Activated CD4-positive, alpha-beta memory T cell treated with anti-CD3 and anti-CD28 coated beads, Interleukin-2, amount 10 ng/mL, durations not matched to agents 7 days and 5 days (primary cell): ENCODE measurements around the gene ENPP7. TPM values are rescaled to one million over a fixed set of nuclear protein-coding genes. Genes with fewer than 3 reads are reported as not detected.

Source experiments
- CTCF ChIA-PET: fragments of 350-600 bp; sonication (Branson Sonifier 250); formaldehyde crosslinking; loops from one replicate; lab custom pipeline; 2021; ENCODE audit warnings: antibody characterized with exemption, inconsistent platforms; lab: Charles Lee
- POLR2A ChIA-PET: fragments of 350-600 bp; sonication (Branson Sonifier 250); formaldehyde crosslinking; loops from one replicate; lab custom pipeline; 2021; ENCODE audit warnings: antibody characterized with exemption; lab: Charles Lee
- DNase-seq: peaks from one replicate; pipeline ENCODE4 v3.0.0-alpha.2; 2020
- H3K27ac Mint-ChIP-seq: one replicate; pipeline ENCODE4 v1.8.0; 2021; ENCODE audit warnings: mild to moderate bottlenecking, mixed read lengths
- H3K27me3 Mint-ChIP-seq: one replicate; pipeline ENCODE4 v1.8.0; 2021; ENCODE audit warnings: mixed read lengths
- H3K36me3 Mint-ChIP-seq: one replicate; pipeline ENCODE4 v1.8.0; 2021; ENCODE audit warnings: low read depth, mixed read lengths
- H3K4me1 Mint-ChIP-seq: one replicate; pipeline ENCODE4 v1.8.0; 2021; ENCODE audit warnings: mixed read lengths
- H3K4me3 Mint-ChIP-seq: one replicate; pipeline ENCODE4 v1.8.0; 2021; ENCODE audit warnings: mild to moderate bottlenecking, mixed read lengths
- H3K9me3 Mint-ChIP-seq: one replicate; pipeline ENCODE4 v1.8.0; 2021; ENCODE audit warnings: mixed read lengths
- total RNA-seq, 2 experiments: library from RNA; stranded (reverse); gene quantifications; one replicate each; pipeline ENCODE4 v1.2.3, GENCODE V29; 2021

ENPP7 gene
- total RNA-seq, 2 experiments from 2014 or later: 0.10 TPM; not detected in 1

DNA sequence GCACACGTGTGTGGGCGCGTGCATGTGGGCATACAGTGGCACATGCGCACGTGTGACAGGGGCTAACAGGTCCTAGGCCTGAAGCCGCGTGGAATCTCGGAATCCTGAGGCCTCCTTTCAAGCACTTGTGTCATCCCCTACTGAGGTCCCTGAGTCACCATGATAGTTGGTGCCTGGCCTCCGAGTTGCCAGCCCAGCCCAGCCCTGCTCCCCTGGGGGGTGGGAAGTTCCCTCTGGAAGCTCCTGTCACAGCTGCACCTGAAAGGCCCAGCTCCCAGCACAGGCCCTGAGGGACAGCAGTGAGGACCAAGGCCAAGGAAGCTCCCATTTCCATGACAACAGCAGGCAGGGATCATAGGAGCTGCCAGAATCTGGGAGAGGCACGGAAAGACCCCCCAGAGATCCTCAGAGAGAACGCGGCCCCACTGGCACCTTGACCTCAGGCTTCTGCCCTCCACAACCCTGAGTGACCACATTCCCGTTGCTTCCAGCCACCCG, 35.4 kb upstream of the ENPP7 start:
- H3K4me3 Mint-ChIP-seq: no peak overlapping the region
- ChIA-PET CTCF (no interaction called here), POLR2A (no interaction called here)
- no peak overlapping the region for H3K27ac Mint-ChIP-seq
- H3K4me1 Mint-ChIP-seq: no peaks in the 10 kb centered on the region
- H3K36me3 Mint-ChIP-seq: no peaks in the 10 kb centered on the region
- no peak for DNase-seq
- peaks cover 8% of the 10 kb centered on the region for H3K27me3 Mint-ChIP-seq
- H3K9me3 Mint-ChIP-seq: no peaks in the 10 kb centered on the region

DNA sequence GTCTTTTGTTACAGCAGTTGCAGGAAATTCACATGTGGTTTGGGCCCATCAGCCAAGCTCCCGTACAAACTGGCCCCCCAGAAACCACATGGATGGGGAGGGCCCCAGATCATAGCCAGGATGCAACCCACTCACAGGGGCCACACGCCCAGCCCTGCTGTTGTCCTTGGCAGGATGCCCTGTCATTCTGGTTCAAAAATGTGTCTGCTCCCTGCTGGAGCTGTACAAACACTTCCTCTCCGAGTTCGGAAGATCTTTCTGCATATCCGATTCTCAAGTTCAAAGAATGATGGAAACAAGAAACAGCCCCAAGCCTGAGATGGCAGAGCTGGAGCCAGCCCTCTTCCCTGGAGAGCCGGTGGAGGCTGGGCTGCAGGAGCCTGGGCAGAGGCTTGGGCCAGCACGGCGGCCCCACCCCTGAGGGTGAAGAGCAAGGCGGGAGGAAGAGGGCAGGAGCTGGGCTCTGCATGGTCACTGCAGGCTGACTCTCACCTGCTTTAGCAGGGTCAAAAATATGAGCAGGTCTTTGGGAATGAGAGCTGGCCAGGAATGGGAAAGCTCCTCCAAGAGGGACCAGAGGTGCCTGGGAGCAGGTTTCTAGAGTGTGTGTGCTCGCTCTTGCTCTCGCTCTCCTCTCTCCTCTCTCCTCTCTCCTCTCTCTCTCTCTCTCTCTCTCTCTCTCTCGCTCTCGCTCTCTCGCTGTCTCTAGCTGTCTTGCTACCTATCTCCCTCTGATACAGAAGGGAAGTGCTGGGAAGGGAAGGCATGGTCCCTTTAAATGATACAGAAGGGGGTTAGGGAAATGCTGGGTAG, 34.7 kb upstream of the ENPP7 start:
- Mint-ChIP-seq H3K27ac (no peak overlapping the region), H3K9me3 (no peaks in the 10 kb centered on the region), H3K4me1 (no peaks in the 10 kb centered on the region), H3K4me3 (no peak overlapping the region), H3K27me3 (peaks cover 8% of the 10 kb centered on the region), H3K36me3 (no peaks in the 10 kb centered on the region)
- DNase-seq: no peak
- ChIA-PET POLR2A (no interaction called here), CTCF (no interaction called here)

DNA sequence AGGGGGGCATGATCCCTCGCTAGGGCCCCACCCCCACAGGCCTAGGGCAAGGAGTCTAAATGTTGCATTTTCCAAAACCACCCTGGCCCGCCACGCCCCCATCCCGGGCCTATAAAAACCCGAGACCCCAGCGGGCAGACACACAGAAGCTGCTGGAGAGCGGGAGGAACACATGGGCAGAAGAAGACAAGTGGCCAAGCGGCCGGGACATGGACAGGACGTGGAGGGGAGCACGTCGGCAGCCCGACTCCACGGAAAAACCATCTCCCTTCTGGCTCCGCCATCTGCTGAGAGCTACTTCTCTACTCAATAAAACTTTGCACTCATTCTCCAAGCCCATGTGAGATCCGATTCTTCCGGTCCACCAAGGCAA, 34.1 kb upstream of the ENPP7 start:
- Mint-ChIP-seq H3K36me3 (no peaks in the 10 kb centered on the region), H3K9me3 (no peaks in the 10 kb centered on the region), H3K4me1 (no peaks in the 10 kb centered on the region), H3K27ac (no peak overlapping the region), H3K27me3 (peaks cover 8% of the 10 kb centered on the region), H3K4me3 (no peak overlapping the region)
- DNase-seq: no peak
- CTCF ChIA-PET: no interaction called here
- POLR2A ChIA-PET: no interaction called here

DNA sequence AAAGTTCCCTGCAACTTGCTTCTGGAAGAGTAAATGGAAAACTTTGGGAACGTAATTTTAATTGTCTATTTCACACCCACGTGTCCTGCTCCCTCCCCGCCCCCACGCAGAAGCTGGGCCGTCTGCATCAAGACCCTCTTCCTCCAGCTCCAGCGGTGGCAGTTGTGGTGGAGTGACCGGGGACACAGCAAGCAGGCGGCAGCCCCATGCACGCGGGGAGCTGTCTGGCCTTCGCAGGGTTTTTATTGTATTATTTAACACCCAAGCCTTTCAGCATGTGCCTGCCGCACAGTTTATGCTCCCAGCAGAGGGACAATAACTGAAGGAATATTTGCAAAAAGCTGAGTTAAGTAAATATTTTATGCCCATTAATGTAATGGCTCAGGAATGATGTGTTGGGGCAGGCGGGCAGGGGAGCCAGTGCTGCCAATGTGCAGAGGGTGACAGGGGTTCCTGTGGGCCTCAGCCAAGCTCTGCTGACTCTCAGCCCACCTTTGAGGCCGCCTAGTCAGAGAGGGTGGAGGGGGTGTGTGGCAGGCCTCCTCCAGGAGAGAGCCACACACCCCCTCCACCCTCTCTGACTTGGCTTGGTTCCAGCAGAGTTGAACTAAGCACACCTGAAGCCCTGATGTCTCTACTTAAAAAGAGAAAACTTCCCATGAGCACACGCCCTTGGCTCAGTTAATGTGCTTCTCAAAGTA, 32.4 kb upstream of the ENPP7 start:
- H3K9me3 Mint-ChIP-seq: no peaks in the 10 kb centered on the region
- H3K4me1 Mint-ChIP-seq: no peaks in the 10 kb centered on the region
- CTCF ChIA-PET: interaction anchor here (1.3 kb wide), 1 partner anchor 297 kb away, joined by 3 read pairs; no protein-coding TSS in a partner anchor
- no peaks in the 10 kb centered on the region for H3K36me3 Mint-ChIP-seq
- POLR2A ChIA-PET: no interaction called here
- peaks cover 8% of the 10 kb centered on the region for H3K27me3 Mint-ChIP-seq
- no peak overlapping the region for H3K4me3 Mint-ChIP-seq
- no peak for DNase-seq
- no peak overlapping the region for H3K27ac Mint-ChIP-seq

DNA sequence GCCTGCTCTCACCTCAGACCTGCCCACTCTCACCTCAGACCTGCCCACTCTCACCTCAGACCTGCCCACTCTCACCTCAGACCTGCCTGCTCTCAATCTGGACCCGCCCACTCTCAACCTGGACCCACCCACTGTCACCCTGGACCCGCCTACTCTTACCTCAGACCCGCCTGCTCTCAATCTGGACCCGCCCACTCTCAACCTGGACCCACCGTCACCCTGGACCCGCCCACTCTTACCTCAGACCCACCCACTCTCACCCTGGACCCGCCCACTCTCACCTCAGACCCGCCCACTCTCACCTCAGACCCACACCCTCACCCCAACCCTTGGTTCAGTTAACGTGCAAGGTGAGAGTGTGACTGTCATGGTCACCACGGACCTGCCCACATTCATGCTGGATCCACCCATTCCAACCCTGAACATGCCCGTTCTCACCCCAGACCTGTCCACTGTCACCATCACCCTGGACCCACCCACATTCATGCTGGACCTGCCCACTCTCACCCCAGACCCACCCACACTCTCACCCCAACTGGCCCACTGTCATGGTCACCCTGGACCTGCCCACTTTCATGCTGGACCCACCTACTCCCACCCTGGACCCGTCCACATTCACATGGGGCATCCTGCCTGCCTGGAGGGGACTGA, 31.2 kb upstream of the ENPP7 start:
- H3K36me3 Mint-ChIP-seq: no peaks in the 10 kb centered on the region
- no peak overlapping the region for H3K4me3 Mint-ChIP-seq
- DNase-seq: no peak
- CTCF ChIA-PET: interaction anchor here (1.3 kb wide), 1 partner anchor 299 kb away, joined by 3 read pairs; no protein-coding TSS in a partner anchor
- no peaks in the 10 kb centered on the region for H3K9me3 Mint-ChIP-seq
- H3K27me3 Mint-ChIP-seq: peaks cover 8% of the 10 kb centered on the region
- POLR2A ChIA-PET: no interaction called here
- H3K27ac Mint-ChIP-seq: no peak overlapping the region
- no peaks in the 10 kb centered on the region for H3K4me1 Mint-ChIP-seq

DNA sequence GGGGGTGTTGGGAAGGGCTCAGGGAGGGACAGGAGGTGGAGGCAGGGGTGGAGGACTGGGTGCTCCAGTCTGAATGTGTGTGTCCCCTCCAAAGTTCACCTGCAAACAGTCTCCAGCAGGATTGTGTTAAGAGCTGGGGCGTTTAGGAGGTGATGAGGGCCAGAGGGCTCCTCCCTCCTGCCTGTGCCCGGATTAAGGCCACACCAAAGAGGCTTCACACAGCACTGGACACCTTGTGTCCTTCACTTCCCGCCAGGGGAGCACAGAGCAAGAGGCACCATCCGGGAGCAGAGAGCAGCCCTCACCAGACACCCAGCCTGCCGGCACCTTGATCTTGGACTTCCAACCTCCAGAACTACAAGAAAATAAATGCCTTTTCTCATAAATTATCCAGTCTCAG, 30.2 kb upstream of the ENPP7 start:
- H3K27ac Mint-ChIP-seq: no peak overlapping the region
- CTCF ChIA-PET: no interaction called here
- H3K9me3 Mint-ChIP-seq: no peaks in the 10 kb centered on the region
- POLR2A ChIA-PET: no interaction called here
- H3K27me3 Mint-ChIP-seq: peaks cover 8% of the 10 kb centered on the region
- H3K36me3 Mint-ChIP-seq: no peaks in the 10 kb centered on the region
- no peaks in the 10 kb centered on the region for H3K4me1 Mint-ChIP-seq
- no peak for DNase-seq
- no peak overlapping the region for H3K4me3 Mint-ChIP-seq

DNA sequence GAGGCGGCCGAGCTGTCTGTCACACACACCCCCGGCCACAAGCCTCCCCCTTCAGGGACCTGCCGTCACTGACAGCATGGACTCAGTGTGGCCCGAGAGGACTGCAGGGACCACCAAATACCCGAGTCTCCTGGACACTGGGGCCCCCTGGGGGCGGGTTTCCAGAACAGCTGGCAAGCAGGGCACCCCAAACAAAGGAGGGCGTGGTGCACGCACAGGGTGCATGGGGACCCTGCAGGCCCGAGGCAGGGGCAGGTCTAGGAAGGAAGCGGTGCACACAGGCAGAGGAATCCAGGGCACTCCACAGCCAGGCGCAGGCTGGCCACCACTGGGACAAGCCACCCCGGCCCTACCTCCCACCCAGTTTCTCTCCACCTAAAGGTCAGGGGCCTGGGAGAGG, 28.7 kb upstream of the ENPP7 start:
- Mint-ChIP-seq H3K27ac (no peak overlapping the region), H3K27me3 (peaks cover 2% of the 10 kb centered on the region), H3K9me3 (no peaks in the 10 kb centered on the region), H3K4me1 (no peaks in the 10 kb centered on the region), H3K36me3 (no peaks in the 10 kb centered on the region), H3K4me3 (no peak overlapping the region)
- POLR2A ChIA-PET: no interaction called here
- CTCF ChIA-PET: no interaction called here
- DNase-seq: no peak

DNA sequence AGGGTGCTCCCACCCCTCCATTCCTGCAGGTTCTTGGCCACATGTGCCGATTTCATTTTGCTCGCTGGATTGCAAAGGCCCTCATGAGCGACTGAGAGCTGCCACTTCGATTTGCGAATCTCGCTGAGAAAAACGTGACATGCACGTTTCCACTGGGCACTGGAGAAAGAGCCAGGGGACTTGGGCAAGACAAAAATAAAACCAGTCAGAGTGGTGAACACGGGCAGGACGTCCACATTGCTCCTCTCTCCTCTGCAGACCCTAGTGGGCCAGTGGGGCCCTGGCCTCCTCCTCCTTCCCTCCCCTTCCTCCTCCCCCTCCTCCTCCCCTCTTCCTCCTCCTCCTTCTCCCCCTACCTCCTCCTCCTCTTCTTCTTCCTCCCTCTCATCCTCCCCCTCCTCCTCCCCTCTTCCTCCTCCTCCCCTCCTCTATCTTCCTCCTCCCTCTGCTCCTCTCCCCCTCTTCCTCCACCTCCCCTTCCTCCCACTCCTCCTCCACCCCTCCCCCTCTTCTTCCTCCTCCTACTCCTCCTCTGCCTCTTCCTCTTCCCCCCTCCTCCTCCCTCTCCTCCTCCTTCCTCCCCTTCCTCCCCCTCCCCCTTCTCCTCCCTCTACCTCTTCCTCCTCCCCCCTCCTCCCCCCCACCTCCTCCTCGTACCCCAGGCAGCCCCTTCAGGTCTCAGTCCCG, 28.1 kb upstream of the ENPP7 start:
- Mint-ChIP-seq H3K36me3 (no peaks in the 10 kb centered on the region), H3K27me3 (no peaks in the 10 kb centered on the region), H3K9me3 (no peaks in the 10 kb centered on the region), H3K27ac (no peak overlapping the region), H3K4me1 (no peaks in the 10 kb centered on the region), H3K4me3 (no peak overlapping the region)
- no peak for DNase-seq
- POLR2A ChIA-PET: no interaction called here
- CTCF ChIA-PET: no interaction called here

DNA sequence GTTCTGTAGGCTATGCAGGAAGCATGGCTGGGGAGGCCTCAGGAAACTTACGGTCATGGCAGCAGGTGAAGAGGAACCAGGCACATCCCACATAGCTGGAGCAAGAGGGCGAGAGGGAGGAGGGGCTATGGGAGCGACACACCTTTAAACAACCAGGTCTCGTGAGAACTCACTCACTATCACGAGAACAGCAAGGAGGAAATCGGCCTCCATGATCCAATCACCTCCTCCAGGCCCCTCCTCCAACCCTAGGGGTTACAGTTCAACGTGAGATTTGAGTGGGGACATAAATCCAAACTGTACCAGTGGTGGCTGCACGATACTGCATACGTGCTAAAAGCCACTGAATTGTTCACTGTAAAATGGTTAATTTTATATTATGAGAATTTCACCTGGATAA, 26.1 kb upstream of the ENPP7 start:
- DNase-seq: no peak
- H3K4me1 Mint-ChIP-seq: peaks cover 2% of the 10 kb centered on the region
- no peaks in the 10 kb centered on the region for H3K27me3 Mint-ChIP-seq
- ChIA-PET CTCF (no interaction called here), POLR2A (no interaction called here)
- H3K36me3 Mint-ChIP-seq: no peaks in the 10 kb centered on the region
- H3K9me3 Mint-ChIP-seq: no peaks in the 10 kb centered on the region
- no peak overlapping the region for H3K4me3 Mint-ChIP-seq
- no peak overlapping the region for H3K27ac Mint-ChIP-seq

DNA sequence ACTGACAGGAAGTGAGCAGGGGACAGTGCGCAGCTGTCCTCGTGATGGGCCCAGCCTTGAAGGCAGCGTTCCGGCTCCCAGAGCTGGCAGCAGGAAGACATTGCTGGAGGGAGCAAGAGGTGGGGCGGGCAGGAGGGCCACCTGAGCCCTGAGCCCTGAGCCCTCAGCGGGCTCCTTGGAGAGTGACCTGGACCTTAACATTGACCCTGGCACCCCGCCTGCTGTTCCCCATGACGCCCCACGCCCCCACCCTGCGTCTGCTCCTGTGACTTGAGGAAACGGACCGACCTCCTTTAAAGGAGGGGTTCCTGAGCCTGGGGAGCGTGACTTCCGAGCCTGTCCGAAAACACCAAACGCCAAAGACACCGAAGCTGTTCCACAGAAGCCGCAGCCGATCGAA, 25.1 kb upstream of the ENPP7 start:
- Mint-ChIP-seq H3K36me3 (no peaks in the 10 kb centered on the region), H3K4me3 (no peak overlapping the region), H3K27me3 (no peaks in the 10 kb centered on the region), H3K4me1 (peaks cover 2% of the 10 kb centered on the region), H3K9me3 (no peaks in the 10 kb centered on the region), H3K27ac (no peak overlapping the region)
- no peak for DNase-seq
- ChIA-PET POLR2A (interaction anchor here (0.6 kb wide), 1 partner anchor 189 kb away, joined by 3 read pairs; no protein-coding TSS in a partner anchor), CTCF (no interaction called here)

DNA sequence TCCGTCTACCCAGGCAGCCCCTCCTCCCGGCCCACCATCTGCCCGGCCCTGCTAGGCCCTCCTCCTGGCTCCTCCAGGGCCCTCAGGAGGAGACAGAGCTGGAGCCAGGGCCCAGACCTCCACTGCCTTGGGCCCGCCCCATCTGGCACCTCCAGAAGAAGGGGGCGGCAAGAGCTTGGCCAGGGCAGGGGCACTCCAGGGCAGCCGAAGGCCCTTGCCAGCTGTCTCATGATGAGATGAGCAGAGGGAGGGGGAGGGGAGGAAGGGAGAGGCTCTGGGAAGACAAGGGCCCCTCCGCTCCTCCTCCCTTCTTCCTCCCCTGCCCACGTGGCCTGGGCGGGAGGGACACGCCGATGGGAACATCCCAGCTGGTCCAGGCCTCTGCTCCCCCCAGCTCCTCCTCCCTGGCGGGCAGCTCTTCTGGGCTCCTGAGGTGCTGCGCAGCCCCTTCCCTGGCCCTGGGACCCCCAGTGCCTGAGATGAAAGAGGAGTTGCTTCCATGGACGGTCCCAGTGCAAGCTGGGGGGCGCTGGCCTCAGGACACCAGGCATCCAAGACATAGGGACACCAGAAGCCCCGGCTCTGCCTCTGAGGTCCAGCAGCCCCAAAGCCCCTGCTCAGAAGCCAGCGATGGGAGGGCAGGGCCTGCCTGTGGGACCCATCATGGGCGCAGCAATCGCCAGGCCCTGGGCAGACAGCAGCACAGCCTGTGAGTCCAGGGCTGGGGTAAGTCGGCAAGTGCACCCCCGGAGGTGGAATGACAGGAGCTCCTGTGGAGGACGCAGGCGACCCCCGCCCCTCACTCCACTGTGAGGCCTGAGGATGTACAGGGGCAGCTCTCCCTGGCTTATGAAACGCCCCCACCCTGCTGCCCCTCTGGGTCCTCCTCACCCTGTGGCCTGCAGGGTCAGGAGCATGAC, 23.6 kb upstream of the ENPP7 start:
- H3K27ac Mint-ChIP-seq: no peak overlapping the region
- CTCF ChIA-PET: no interaction called here

More for the DNA sequence above, 23.6 kb upstream of the ENPP7 start:
- Mint-ChIP-seq H3K36me3 (no peaks in the 10 kb centered on the region), H3K4me3 (no peak overlapping the region), H3K27me3 (no peaks in the 10 kb centered on the region), H3K9me3 (no peaks in the 10 kb centered on the region), H3K4me1 (peaks cover 2% of the 10 kb centered on the region)
- POLR2A ChIA-PET: no interaction called here
- no peak for DNase-seq
